ENCODE measurements around the gene DDX20. TPM values are rescaled to one million over a fixed set of nuclear protein-coding genes. Genes with fewer than 3 reads are reported as not detected.
A peak's percentile ranks its signal among the peaks of the same experiment; 100 is the strongest.

The DDX20 gene
- total RNA-seq, 1 donor from 2014 or later: 7.1 TPM

GRCh38 chr1:111743679-111744101 is 12.0 kb upstream of the DDX20 start:
- DNase-seq: peak; percentile 54
- intact Hi-C loops (cut with micrococcal nuclease): no loop called here

GRCh38 chr1:111745675-111746613 is 9.8 kb upstream of the DDX20 start:
- intact Hi-C loops (cut with micrococcal nuclease): loop anchor here (5.0 kb wide), 1 partner anchor 34 kb away; no protein-coding TSS in a partner anchor
- peak; percentile 54 for DNase-seq
- ATAC-seq: peak; percentile 59

More at GRCh38 chr1:111743679-111744101, 12.0 kb upstream of the DDX20 start:
- peak; percentile 6 for ATAC-seq

- intact Hi-C loops (cut with micrococcal nuclease): loop anchor here (5.0 kb wide), 1 partner anchor 34 kb away; no protein-coding TSS in a partner anchor
- DNase-seq: no peak
- ATAC-seq: no peak
Measured at GRCh38 chr1:111746614-111746999, 9.1 kb upstream of the DDX20 start.

DNA sequence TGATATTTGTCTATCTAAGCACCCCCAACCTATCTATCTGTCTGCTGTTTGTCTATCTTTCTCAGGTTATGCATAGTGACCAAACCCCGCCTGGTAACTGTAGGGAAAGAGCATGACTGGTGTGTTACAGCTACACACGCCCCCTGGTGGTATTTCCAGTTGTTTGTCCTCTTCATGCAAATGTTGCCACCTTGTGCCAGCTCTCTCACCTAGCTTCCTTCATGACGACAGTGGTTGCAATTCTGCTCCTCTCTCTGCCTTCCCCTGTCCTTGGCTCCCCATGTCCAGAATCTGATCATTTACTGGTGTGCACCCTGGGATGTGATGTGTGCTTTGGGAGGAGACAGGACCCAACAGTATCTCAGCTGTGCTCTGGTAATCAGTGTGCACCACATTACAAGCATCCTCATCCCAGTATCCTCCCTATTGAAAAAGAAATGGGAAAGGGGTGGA is 8.4 kb upstream of the DDX20 start:
- intact Hi-C loops (cut with micrococcal nuclease): loop anchor here (5.0 kb wide), 1 partner anchor 35 kb away; no protein-coding TSS in a partner anchor
- ATAC-seq (peak; percentile 48), DNase-seq (no peak)

GRCh38 chr1:111747947-111748346 is 7.8 kb upstream of the DDX20 start:
- intact Hi-C loops (cut with micrococcal nuclease): loop anchor here (5.0 kb wide), 1 partner anchor 36 kb away; no protein-coding TSS in a partner anchor
- ATAC-seq (no peak), DNase-seq (no peak)

GRCh38 chr1:111749628-111750027 is 6.1 kb upstream of the DDX20 start:
- no peak for ATAC-seq
- intact Hi-C loops (cut with micrococcal nuclease): loop anchor here (5.0 kb wide), 1 partner anchor 37 kb away; no protein-coding TSS in a partner anchor

GRCh38 chr1:111750856-111751255 is 4.8 kb upstream of the DDX20 start:
- DNase-seq (no peak), ATAC-seq (no peak)
- intact Hi-C loops (cut with micrococcal nuclease): no loop called here

More at GRCh38 chr1:111749628-111750027, 6.1 kb upstream of the DDX20 start:
- no peak for DNase-seq

DNA sequence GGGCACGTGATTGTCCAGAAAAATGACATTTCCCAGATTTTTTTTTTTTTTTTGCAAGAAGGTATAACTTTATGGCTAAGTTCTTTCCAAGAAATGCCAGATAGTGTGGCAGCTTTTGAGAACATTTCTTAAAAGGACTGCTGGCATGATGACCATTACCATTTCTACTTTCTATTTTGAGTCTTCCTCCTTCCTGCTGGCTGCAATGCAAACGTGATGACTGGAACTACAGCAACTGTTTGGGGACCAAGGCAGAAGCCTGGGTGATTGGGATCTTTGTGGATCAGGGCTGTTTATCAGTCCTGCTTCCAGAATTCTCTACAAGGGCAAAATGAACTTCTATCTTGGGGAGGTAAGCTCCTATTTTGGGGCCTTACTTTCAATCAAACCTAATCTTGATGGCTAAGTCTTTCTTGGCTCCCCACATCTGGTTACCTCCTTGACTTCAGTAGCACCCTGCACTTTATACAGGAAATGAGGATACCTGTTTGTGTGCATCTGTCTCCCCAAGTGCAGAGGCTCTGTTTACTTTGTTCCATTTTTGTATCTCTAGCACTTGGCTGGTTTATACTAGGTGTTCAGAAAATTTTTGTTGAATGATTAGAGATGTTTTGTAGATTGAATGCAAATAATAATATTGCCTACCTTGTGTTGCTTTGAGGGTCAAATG is 3.7 kb upstream of the DDX20 start:
- intact Hi-C loops (cut with micrococcal nuclease): no loop called here
- no peak for ATAC-seq
- no peak for DNase-seq

DNA sequence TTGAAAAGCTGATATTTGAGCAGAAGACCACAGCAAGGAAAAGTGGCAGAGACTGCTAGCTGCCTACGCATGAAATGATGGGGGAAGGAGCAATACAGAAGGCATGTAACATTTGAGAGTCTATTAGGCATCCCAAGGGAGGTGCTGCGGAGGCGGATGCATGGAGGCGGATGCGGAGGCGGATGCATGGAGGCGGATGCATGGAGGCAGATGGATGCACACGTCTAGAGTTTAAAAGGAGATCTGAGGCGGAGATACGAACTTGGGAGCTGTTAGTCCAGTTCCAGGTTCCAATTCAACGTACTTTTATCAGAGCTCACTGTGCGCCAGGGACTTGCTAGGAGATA is 744 bp upstream of the DDX20 start:
- peak; percentile 27 for ATAC-seq
- intact Hi-C loops (cut with micrococcal nuclease): no loop called here

GRCh38 chr1:111756124-111756513 is 418 bp downstream of the DDX20 start:
- intact Hi-C loops (cut with micrococcal nuclease): no loop called here
- no peak for DNase-seq
- ATAC-seq: peak; percentile 43

More for the DNA sequence above, 744 bp upstream of the DDX20 start:
- DNase-seq: peak; percentile 62

GRCh38 chr1:111758373-111758772 is 2.7 kb downstream of the DDX20 start:
- no peak for DNase-seq
- intact Hi-C loops (cut with micrococcal nuclease): no loop called here
- ATAC-seq: no peak

DNA sequence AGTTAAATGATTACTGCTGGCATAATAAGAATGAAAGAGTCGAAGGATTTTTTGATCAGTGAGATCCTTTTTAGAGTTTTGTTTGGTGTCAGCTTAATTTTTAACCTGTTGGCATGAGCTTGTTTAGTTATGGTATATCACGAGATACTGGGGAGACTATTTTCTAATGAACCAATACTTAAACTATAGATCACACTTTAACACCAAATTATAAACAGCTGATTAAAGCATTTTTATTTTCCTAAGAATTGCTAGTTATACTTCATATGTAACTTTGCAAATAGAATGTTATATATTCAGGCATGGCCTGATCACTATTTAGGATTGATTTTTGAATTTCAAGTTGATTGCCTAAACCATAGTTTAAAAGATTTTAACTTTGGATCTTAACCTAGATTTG is 6.0 kb downstream of the DDX20 start:
- intact Hi-C loops (cut with micrococcal nuclease): loop anchor here (10.0 kb wide), 1 partner anchor 277 kb away; no protein-coding TSS in a partner anchor
- ATAC-seq: no peak
- no peak for DNase-seq

GRCh38 chr1:111762332-111762731 is 6.6 kb downstream of the DDX20 start:
- DNase-seq (no peak), ATAC-seq (no peak)
- intact Hi-C loops (cut with micrococcal nuclease): loop anchor here (10.0 kb wide), 1 partner anchor 278 kb away; no protein-coding TSS in a partner anchor

DNA sequence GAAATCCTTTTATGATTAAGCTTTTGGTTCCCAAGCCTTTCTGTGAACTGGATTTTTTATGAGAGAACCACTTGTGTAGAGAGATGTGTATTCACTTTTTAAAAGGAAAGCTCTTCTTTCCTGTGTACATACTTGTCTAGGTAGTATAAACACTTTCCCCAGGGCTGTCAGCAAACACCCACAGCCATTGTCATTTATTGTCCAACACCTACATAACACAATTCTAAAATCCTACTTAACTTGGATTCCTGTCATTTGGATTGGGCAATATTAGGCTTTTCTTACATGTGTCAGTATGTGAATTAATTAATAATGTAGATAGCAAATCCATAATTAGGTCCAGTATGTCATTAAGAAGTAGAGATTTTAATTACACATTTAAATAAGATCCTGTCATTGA is 12.3 kb downstream of the DDX20 start:
- DNase-seq (no peak), ATAC-seq (no peak)
- intact Hi-C loops (cut with micrococcal nuclease): loop anchor here (10.0 kb wide), 1 partner anchor 283 kb away; no protein-coding TSS in a partner anchor

DNA sequence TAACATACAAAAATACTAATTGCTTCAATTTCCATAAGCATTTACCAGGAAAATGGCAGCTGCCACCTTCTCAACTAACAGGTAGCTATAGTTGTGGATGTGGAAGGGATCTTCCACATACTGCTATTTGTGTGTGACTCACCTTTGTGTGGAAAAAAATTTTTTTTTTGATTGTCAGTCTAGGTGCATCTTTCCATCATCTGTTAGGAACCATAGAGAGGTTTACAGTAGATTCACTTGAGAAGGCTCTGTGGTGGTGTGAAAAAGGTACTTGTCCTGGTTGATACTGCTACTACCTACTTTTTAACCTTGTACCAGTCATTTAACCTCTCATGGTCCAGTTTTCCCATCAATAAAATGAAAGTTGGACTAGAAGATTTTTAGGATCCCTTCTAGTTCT is 12.9 kb downstream of the DDX20 start:
- ATAC-seq (no peak), DNase-seq (no peak)
- intact Hi-C loops (cut with micrococcal nuclease): loop anchor here (10.0 kb wide), 1 partner anchor 284 kb away; no protein-coding TSS in a partner anchor

GRCh38 chr1:111769517-111770146 is 13.9 kb downstream of the DDX20 start:
- no peak for DNase-seq
- ATAC-seq: peak; percentile 60
- intact Hi-C loops (cut with micrococcal nuclease): loop anchor here (10.0 kb wide), 1 partner anchor 285 kb away; no protein-coding TSS in a partner anchor

DNA sequence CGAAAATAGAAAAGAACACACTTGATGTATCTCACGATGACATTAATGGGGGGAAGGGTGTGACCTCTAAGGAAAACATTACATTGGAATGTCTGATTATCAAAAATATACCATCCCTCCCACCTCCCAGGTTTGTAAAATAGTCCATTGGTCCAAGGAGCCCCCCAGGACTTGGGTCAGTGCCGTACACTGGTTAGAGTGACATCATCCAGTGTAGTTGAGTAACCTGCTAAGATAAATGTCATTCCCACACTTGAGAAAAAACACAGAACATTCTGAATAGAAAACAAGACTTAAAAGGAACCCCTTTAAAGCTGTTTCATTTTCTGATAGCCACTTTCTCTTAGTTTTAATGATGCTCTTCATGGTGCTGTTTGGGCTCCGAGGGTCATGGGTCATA is 15.2 kb downstream of the DDX20 start:
- DNase-seq (no peak), ATAC-seq (no peak)
- intact Hi-C loops (cut with micrococcal nuclease): no loop called here

DNA sequence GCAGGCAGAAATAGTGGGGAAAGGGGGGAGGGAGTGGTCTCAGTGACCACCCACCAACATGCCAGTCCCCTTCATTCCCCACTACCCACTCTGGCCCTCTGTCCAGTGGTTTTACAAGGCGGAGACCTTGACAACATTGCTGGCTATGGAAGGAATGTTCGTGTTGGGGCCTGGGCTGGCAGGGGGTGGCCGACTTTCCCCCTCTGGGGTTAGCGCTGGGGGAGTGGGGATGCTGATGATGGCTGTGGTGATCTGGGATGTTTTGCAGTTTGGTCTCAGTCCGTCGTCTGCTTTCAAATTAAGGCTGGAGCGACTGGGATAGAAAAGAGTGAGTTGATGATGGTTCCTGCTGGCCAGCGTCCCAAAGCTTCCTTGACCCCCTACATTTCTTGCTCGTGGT is 20.3 kb downstream of the DDX20 start:
- intact Hi-C loops (cut with micrococcal nuclease): no loop called here
- no peak for DNase-seq
- ATAC-seq: no peak

- DNase-seq (no peak), ATAC-seq (no peak)
- intact Hi-C loops (cut with micrococcal nuclease): no loop called here
Measured at GRCh38 chr1:111776391-111776790, 20.7 kb downstream of the DDX20 start.

Measured in left ventricle myocardium superior (tissue), 1 donor.